Measurements from ENCODE around the gene DDIAS. TPM values are rescaled to one million over a fixed set of nuclear protein-coding genes. Genes with fewer than 3 reads are reported as not detected.
A peak's percentile ranks its signal among the peaks of the same experiment; 100 is the strongest.

DDIAS gene
- 1.8 and 3.5 TPM in 2 replicates for total RNA-seq

GRCh38 chr11:82901165-82901921 is at the start of gene DDIAS:
DDIAS (plus strand) TSS chr11:82901736; CDS start chr11:82914739, 13,003 bp downstream.
- peak; percentile 98 to 99 for DNase-seq (ENCODE audit: low read depth in 2 of 2)

GRCh38 chr11:82854242-82854641 is 47.3 kb upstream of the DDIAS start:
- DNase-seq (ENCODE audit: low read depth in 2 of 2) = peak in 1 of 2 donors; percentile 62

GRCh38 chr11:82854916-82855315 is 46.6 kb upstream of the DDIAS start:
- DNase-seq (ENCODE audit: low read depth in 2 of 2) = peak in 1 of 2 donors; percentile 15

- DNase-seq (ENCODE audit: low read depth in 2 of 2) = no peak
Measured at GRCh38 chr11:82855616-82856015, 45.9 kb upstream of the DDIAS start.

GRCh38 chr11:82857145-82857544 is 44.4 kb upstream of the DDIAS start:
- DNase-seq (ENCODE audit: low read depth in 2 of 2) = no peak

GRCh38 chr11:82858133-82858532 is 43.4 kb upstream of the DDIAS start:
- peak in 1 of 2 donors; percentile 31 for DNase-seq (ENCODE audit: low read depth in 2 of 2)

GRCh38 chr11:82858556-82859091 is 42.9 kb upstream of the DDIAS start:
- DNase-seq (ENCODE audit: low read depth in 2 of 2) = peak; percentile 56 to 71

- DNase-seq (ENCODE audit: low read depth in 2 of 2) = no peak
Measured at GRCh38 chr11:82859750-82860149, 41.8 kb upstream of the DDIAS start.

GRCh38 chr11:82862379-82862778 is 39.2 kb upstream of the DDIAS start:
- DNase-seq (ENCODE audit: low read depth in 2 of 2) = no peak

GRCh38 chr11:82863209-82863608 is 38.3 kb upstream of the DDIAS start:
- DNase-seq (ENCODE audit: low read depth in 2 of 2) = no peak

GRCh38 chr11:82864268-82864667 is 37.3 kb upstream of the DDIAS start:
- DNase-seq (ENCODE audit: low read depth in 2 of 2) = peak; percentile 64 to 71

- DNase-seq (ENCODE audit: low read depth in 2 of 2) = no peak
Measured at GRCh38 chr11:82865841-82866240, 35.7 kb upstream of the DDIAS start.

GRCh38 chr11:82867495-82868082 is 33.9 kb upstream of the DDIAS start:
- peak; percentile 83 to 91 for DNase-seq (ENCODE audit: low read depth in 2 of 2)

GRCh38 chr11:82869657-82870056 is 31.9 kb upstream of the DDIAS start:
- DNase-seq (ENCODE audit: low read depth in 2 of 2) = peak in 1 of 2 donors; percentile 50

- no peak for DNase-seq (ENCODE audit: low read depth in 2 of 2)
Measured at GRCh38 chr11:82871646-82872045, 29.9 kb upstream of the DDIAS start.

- DNase-seq (ENCODE audit: low read depth in 2 of 2) = no peak
Measured at GRCh38 chr11:82872377-82873150, 29.0 kb upstream of the DDIAS start.

- DNase-seq (ENCODE audit: low read depth in 2 of 2) = peak; percentile 38 to 47
Measured at GRCh38 chr11:82873919-82874333, 27.6 kb upstream of the DDIAS start.

- DNase-seq (ENCODE audit: low read depth in 2 of 2) = no peak
Measured at GRCh38 chr11:82874646-82875523, 26.7 kb upstream of the DDIAS start.

- DNase-seq (ENCODE audit: low read depth in 2 of 2) = peak; percentile 93 to 97
Measured at GRCh38 chr11:82883853-82884252, 17.7 kb upstream of the DDIAS start.

GRCh38 chr11:82889133-82890001 is 12.2 kb upstream of the DDIAS start:
- peak; percentile 59 to 89 for DNase-seq (ENCODE audit: low read depth in 2 of 2)

Data from lung microvascular endothelial cell (primary cell).